Keratinocyte (primary cell): Measurements from ENCODE around the gene ENOSF1.

Source experiments
- EZH2 ChIP-seq: IDR thresholded peaks from one replicate; pipeline ENCODE4 v1.6.1; 2012; ENCODE audit warnings: inconsistent platforms, mild to moderate bottlenecking, low read length, moderate library complexity
- TF ChIP-seq, protein P1 (sequence below), 3 experiments: IDR thresholded peaks in 1 of 3; conservative IDR thresholded peaks in 1 of 3; optimal IDR thresholded peaks in 1 of 3; 2 replicates in 2 of 3; 3 replicates in 1 of 3; pipeline versions ENCODE3 to v1.5.1; 2011; ENCODE audit warnings: low read length in 3 of 3, mild to moderate bottlenecking in 3 of 3, moderate library complexity in 2 of 3, control low read depth in 1 of 3, inconsistent platforms in 1 of 3; ENCODE audit not compliant: insufficient read depth in 2 of 3; ENCODE audit errors: extremely low read depth in 1 of 3

- TF ChIP-seq EZH2: no peak
- TF ChIP-seq, protein P1, sequence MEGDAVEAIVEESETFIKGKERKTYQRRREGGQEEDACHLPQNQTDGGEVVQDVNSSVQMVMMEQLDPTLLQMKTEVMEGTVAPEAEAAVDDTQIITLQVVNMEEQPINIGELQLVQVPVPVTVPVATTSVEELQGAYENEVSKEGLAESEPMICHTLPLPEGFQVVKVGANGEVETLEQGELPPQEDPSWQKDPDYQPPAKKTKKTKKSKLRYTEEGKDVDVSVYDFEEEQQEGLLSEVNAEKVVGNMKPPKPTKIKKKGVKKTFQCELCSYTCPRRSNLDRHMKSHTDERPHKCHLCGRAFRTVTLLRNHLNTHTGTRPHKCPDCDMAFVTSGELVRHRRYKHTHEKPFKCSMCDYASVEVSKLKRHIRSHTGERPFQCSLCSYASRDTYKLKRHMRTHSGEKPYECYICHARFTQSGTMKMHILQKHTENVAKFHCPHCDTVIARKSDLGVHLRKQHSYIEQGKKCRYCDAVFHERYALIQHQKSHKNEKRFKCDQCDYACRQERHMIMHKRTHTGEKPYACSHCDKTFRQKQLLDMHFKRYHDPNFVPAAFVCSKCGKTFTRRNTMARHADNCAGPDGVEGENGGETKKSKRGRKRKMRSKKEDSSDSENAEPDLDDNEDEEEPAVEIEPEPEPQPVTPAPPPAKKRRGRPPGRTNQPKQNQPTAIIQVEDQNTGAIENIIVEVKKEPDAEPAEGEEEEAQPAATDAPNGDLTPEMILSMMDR (optimal IDR thresholded peaks at IDR 0.05 in 1 of 3, IDR thresholded peaks at IDR 0.05 in 1 of 3, conservative IDR thresholded peaks at IDR 0.05 in 1 of 3; ENCODE audit: extremely low read depth in 1 of 3, insufficient read depth in 2 of 3, low read length in 3 of 3): no peak
These were observed 38.0 kb upstream of the ENOSF1 start for GRCh38 chr18:750456-750855.
